Measurements from ENCODE around the gene FMNL2.

DNA sequence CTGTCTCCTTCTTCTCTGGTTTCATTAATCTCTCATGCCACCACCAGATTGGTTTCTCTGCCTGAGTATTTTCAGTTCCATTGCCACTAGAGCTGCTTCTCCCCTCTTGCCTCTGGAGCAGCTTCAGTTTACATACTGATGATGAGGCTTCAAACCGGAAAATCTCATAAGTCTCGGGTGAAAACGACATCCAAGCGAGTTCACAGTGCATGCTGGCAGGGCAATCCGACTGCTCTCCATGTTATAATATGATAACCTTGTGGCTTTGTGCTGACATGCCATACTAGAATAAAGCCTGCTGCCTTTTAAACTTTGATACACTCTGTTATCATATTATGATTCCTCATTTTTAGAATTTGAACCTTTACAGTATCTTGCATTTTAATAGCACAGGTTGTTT, 228.8 kb downstream of the FMNL2 start:
- TF ChIP-seq, protein P1, sequence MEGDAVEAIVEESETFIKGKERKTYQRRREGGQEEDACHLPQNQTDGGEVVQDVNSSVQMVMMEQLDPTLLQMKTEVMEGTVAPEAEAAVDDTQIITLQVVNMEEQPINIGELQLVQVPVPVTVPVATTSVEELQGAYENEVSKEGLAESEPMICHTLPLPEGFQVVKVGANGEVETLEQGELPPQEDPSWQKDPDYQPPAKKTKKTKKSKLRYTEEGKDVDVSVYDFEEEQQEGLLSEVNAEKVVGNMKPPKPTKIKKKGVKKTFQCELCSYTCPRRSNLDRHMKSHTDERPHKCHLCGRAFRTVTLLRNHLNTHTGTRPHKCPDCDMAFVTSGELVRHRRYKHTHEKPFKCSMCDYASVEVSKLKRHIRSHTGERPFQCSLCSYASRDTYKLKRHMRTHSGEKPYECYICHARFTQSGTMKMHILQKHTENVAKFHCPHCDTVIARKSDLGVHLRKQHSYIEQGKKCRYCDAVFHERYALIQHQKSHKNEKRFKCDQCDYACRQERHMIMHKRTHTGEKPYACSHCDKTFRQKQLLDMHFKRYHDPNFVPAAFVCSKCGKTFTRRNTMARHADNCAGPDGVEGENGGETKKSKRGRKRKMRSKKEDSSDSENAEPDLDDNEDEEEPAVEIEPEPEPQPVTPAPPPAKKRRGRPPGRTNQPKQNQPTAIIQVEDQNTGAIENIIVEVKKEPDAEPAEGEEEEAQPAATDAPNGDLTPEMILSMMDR (IDR thresholded peaks at IDR 0.05; ENCODE audit: low read length) = no peak
- TF ChIP-seq EZH2 (optimal IDR thresholded peaks at IDR 0.05; ENCODE audit: low read depth, low read length) = no peak

All from MM.1S (cell line).